Superior temporal gyrus (tissue), 1 donor: ENCODE measurements around the gene GRIN2D.

Experiments used
- DNase-seq: peaks from one replicate; pipeline ENCODE4 v3.0.0-alpha.2; 2016; ENCODE audit errors: extremely low spot score

The GRIN2D gene

DNA sequence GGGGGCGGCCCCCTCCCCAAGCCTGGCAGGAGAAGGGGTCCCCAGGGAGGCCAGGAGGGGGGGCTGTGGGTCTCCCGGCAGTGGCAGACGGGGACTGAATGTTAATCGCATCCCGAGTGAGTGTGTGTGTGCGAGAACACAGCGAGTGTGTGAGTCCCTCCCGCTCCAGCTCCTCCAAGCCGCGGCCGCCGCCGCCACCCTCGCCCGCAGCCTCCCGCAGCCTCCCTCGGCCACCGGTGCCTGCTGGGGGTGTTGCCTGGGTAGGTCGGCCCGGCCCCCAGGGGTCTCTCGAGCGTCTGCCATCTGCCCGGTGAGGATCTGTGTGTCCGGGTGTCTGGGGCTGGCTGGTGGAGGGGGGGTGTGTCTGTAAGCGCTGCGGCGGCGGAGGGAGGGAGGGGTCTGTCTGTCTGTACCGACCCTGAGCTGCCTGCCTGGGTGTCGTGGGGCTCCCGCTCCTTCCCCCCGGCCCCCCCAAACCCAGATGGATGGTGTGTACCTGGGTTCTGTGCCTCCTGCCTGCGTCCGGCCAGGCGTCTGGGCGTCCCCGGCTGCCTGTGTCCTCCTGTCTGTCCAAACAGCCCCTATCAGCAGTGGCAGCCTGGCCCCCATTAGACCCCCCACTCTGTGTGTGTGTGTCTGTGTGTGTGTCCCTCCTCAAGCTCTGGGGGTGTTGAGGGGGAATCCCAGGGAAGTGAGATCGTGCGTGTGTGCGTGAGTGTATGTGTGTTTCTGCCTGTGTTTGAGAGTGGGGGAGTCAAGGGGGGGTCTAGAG is at the start of gene GRIN2D:
GRIN2D (plus strand) TSS at position 110 of the 772 bp plus-strand sequence. CDS start 4,725 bp downstream, outside the sequence.
- no peak for DNase-seq

DNA sequence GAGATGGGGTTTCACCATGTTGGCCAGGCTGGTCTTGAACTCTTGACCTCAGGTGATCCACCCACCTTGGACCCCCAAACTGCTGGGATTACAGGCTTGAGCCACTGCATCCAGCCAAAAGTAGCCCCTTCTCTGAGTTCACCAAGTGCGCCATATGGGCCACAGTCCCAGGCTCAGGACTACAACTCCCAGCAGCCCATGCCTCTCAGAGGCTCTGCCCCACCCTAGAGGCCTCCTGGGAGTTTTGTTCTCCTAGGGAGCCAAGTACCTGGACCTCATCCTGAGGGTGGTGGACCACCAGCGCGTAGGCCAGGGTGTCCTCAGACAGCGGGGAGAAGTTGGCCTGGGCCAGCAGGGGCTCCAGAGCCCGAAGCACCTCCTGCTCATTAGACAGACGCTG is 48.6 kb upstream of the GRIN2D start:
- DNase-seq, result no peak

DNA sequence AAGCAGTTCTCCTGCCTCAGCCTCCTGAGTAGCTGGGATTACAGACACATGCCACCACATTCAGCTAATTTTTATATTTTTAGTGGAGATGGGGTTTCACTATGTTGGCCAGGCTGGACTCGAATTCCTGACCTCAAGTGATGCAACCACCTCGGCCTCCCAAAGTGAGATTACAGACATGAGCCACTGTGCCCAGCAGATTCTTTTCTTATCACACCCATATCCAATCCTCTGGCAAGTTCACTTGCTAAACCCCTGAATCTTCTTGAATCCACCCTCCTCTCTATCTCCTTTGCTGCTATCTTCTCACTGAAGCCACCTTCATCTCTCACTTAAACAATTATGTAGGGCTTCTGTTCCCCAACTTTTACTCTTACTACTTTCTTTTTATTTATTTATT is 47.3 kb upstream of the GRIN2D start:
- no peak for DNase-seq

DNA sequence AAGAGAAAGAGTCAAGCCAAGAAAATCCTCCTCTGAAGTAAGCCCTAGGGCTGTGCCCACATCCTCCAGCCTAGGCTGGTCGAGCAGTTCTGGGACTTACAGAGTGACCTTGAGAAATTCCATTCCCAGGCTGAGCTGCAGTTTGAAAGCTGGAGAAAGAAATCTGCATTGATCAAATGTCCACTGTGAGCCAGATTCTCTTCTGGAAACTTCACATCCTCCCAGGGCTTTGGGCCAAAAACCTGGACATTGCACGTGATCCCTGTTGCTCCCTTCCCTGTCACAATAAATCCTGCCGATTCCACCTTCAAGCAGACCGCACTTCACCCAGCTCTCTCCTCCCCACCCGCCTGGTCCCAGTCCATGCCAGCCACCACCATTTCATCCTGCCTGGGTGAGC is 45.4 kb upstream of the GRIN2D start:
- no peak for DNase-seq

DNA sequence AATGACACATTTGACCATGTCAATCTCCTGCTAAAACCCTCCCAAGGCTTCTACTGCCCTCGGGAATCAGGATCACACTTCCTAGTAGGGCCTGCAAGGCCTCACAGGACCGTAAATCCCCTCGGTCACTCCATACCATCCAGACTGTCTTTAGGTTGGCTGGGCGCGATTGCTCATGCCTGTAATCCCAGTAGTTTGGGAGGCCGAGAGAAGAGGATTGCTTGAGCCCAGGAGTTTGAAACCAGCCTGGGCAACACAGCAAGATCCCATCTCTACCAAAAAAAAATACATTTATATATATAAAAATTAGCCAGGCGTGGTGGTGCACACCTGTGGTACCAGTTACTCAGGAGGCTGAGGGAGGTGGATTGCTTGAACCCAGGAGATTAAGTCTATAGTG is 44.7 kb upstream of the GRIN2D start:
- DNase-seq, result no peak

DNA sequence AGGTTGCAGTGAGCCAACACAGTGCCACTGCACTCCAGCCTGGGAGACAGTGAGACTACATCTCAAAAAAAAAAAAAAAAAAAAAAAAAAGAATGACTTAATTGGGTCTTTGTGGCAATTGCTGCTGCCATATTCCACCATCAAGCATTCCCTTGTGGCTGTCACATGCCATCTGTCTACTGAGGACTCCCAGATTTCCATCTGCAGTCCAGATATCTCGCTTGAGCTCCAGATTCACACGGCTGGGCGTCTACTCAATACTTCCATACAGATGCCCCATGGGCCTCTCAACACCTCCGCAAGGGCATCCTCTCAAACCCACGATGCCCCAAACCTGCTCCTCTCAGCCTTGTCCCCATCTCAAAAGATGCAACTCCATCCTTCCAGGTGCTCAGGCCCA is 42.6 kb upstream of the GRIN2D start:
- DNase-seq, result no peak

DNA sequence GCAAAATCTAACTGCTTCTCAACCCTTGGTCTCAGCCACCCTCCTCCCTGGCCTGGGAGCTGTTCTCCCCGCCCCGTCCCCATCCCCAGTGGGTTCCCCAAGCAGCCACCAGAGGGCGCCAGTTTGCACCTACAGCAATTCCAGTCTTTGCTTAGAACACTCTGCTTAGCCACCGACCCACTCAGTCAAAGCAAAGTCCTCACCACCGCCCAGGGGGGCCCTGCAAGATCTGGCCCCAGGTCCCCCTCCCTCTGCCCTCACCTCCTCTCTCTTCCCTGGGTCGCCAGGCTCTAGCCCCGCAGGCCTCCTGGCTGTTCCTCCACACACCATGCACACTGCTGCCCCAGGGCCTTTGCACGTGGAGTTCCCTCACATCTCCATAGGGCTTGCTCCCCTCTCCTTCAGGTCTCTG is 42.1 kb upstream of the GRIN2D start:
- DNase-seq, result peak; percentile 19

DNA sequence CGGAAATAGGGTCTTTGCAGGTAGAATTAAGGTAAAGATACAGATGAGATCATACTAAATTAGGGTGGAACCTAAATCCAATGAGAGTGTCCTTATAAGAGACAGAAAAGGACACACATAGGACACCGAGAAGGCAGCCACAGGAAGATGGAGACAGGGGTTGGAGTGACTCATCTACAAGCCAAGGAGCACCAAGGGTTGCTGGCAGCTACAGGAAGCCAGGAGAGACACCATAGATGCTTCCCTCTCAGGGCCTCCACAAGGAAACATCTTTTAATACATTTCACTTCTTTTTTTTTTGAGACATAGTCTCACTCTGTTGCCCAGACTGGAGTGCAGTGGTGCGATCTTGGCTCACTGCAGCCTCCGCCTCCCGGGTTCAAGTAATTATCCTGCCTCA is 39.8 kb upstream of the GRIN2D start:
- DNase-seq, result no peak

DNA sequence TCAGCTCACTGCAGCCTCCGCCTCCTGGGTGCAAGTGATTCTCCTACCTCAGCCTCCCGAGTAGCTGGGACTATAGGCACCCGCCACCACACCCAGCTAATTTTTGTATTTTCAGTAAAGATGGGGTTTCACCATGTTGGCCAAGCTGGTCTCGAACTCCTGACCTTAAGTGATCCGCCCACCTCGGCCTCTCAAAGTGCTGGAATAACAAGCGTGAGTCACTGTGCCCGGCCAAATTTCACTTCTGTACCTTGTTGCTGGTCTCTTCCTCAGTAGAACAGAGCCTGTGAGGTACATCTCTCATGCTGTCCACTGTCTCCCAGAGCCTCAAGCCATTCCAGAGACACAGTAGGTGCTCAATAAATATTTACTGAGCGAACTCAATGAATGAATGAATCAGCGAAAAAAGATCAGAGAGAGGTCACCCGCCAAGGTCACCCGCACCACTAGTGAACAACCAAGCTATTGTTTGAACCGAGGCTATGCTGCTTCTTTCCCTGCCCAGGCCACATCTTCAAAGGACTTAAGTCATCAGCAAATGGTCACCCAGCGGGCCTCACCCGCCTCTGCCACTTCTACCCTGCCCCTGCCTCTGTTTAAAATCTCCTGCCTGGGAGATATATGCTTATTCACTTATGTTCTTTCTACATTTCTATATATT is 39.0 kb upstream of the GRIN2D start:
- DNase-seq, result no peak

DNA sequence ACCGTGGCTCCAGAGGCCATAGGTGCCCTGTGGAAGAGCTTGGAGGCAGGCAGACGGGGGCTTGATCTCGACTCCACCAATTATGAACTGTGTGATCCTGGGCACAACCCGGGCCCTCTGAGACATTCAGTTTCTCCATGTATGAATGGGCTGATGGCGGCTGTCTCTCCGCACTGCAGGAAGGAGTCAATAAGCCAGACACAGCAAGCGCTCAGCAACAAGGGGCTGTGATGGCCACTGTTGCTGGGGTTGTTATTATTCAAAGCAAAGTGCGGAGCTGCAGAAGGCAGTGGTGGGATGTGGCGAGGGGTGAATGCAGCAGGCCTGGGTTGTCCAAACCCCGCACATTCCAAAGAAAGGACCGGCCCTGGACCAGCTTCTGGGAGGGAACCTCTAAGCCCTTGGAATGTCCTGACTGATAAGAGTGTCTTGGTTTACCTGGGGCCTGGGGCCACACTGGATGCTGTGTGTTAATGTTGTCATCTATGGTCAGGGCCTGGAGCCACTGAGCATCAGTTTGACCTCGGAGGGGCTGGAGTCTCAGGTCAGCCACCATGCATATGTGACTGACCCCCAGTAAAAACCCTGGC is 38.0 kb upstream of the GRIN2D start:
- no peak for DNase-seq

DNA sequence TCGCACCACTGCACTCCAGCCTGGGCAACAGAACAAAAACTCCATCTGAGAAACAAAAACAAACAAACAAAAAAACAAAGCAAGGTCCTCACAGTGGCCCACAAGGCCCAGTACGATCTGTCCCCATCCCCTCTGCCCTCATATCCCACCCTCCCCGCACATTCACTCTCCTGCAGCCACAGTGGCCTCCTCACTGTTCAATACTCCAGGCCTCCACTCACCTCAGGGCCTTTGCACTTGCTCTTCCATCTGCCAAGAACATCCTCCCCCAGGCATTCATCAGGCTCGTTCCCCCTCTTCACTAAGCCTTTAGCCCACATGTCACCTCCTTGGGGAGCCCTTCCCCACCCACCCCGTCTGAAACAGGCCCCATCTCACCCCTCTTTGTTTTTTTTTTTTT is 34.3 kb upstream of the GRIN2D start:
- no peak for DNase-seq

DNA sequence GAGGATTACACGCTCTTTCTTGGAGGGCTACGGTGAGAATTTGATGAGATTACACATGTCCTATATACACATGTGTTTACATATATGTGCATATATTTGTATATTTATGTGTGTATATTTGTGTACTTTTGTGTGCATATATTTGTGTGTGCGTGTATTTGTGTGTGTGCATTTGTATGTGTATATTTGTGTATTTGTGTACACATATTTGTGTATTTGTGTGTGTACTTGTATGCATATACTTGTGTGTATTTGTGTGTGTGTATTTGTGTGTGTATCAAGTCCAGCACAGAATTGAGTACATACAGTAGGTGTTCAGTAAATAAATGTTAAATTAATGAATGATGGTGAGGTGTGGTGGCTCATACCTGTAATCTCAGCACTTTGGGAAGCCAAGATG is 31.6 kb upstream of the GRIN2D start:
- no peak for DNase-seq

DNA sequence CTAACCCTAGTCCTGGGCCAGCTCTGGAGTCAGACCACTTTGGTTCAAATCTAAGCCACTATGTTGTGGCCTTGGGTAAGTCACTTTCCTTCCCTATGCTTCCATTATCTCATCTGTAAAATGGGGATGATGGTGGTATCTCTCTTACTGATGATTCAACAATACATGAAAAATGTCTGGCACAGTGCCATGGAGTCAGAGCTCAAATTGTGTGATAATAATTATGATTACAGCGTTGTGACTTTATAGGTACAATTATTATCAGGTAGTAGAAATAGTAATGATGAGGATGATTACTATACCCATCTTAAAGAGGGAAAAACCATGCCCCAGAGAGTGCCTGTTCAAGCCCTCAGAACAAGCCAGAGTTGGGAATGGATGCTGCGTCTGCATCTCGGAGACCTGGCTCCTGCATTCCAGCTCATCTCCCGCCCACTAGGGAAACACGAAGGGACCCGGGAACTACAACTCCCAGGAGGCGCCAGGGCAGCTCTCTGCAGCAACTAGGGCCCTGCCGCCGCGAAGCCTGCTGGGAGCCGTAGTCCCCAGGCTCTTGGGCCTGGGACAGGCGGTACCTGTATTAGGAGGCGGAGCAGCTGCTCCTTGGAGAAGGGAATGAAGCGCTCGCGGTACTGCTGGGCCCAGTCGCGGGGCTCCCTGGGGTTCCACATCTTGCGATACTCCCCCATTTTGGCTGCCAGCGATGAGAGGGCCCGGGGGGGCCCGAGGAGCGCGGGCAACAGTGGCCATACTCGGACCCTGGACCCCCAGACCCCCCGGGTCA is 30.6 kb upstream of the GRIN2D start:
- DNase-seq, result peak; percentile 96

DNA sequence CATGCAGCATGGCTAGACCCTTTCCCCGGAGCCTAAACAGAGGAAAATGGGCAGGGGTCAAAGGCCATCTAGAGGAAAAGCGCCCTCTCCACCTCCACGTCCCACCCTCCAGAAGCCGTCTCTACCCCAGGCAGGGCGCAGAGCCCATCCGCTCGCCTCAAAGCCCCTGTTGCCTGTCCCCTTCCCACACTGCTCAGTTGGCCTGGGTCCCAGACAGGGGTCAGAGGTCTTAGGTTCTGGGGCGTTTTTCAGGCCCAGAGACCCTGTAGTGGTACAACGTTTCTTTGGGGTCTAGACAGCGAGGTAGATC is 30.0 kb upstream of the GRIN2D start:
- no peak for DNase-seq

DNA sequence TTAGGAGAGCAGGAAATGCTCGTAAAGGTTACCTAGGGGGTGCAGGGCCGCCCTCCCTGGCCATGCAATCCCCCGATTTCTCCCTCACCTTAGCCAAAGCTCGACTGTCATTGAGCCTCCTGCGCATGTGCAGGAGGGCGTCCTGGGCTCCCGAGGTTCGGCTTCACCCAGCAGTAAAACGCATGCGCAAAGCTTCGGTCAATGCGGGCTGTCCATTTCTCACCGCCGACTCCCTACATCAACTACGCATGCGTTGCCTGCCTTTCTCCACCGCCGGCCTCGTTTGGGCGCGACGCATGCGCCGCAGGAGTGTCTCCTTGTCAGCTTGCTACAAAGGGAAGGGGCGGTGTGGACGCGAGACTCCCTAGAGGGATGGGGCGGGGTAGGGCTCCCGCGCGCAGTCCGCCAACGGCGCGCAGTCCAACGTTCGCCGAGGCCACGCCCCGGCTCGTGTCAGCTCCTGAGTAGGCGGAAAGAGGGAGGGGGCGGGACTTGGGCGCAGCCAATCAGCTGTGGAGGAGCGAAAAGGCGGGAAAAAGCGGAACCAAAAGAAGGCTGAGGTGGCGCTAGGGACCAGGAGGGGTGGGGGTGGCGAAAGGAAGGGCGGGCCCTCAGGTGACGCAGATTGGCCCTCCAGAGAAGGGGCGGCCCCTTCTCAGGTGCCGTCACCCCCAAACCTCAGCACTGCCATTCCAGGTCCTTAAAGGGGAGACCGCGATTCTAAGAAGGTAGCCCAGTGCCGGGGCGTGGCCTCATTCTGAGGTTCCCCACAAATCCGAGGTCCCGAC is 29.5 kb upstream of the GRIN2D start, which contains the start of the genes SYNGR4 and TMEM143:
SYNGR4 (plus strand) TSS at position 558 of the 788 bp plus-strand sequence. CDS start 1,476 bp downstream, outside the sequence.
TMEM143 (minus strand) TSS at position 131 of the 788 bp plus-strand sequence; CDS start at position 111, 20 bp downstream.
- peak; percentile 100 for DNase-seq

DNA sequence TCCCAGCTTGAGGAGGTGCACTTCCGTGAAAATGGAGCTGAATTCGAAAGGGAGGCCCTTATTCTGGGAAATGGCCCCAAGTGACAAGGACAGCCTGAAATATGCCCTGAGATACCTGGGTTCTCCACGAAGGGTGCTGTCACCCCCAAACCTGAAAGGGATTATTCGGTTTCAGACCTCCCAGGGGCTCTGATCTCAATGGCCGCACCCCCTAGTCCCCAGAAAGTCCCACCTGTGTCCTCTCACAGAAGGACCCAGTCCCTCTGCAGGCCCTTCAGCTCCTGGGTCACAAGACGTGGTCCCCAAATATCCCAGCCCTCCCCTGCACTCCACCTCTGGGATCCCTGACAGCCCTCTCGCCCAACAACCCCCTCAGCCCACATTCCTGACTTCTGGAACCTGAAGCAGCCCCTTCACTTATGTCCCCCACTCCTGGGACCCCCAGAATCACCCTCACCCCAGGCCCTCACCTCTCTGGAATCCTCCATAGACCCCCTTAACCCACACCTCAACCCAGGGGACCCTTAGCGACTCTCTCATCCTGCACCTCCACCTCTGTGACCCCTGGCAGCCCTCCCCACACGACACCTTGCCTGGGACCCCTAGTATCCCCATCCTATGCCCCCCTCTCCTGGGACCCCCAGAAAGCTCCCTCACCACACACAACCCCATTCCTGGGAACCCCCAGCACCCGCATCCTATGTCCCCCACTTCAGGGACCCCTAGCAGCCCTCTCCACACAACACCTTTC is 28.7 kb upstream of the GRIN2D start:
- DNase-seq, result no peak

DNA sequence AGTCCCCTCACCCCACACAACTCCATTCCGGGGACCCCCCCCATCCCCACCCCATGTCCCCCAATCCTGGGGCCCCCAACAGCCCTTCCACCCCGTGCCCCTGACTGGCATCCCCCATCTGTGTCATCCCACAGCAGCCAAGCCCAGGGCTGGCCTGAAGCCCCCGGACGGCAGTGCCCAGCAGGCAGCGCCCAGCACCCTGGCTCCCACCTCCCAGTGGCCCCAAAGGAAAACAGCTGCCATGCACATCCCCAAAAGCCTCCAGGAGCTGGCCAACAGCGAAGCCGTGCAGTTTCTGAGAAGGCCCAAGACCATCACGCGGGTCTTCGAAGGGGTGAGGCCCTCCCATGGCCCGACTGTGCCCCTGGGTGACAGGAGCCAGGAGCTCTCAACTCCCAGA is 27.9 kb upstream of the GRIN2D start:
- no peak for DNase-seq

DNA sequence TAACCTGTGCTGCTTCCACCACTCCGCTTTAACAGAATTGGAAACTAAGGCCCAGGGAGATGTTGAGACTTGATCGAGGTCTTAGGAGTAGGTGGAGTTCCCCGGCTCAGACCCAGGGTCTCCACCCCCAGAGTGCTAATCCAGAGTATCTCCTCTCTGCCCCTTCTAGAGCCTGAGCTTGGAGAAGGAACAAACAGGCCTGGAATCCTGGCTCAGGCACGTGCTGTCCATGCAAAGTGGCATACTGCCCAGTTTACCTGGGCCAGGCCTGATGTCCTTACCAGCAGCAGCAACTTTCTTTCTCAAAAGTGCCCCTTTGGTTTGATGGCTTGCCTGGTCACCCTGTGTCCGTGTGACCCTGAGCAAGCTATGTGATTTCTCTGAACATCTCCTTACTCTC is 25.6 kb upstream of the GRIN2D start:
- DNase-seq, result no peak

DNA sequence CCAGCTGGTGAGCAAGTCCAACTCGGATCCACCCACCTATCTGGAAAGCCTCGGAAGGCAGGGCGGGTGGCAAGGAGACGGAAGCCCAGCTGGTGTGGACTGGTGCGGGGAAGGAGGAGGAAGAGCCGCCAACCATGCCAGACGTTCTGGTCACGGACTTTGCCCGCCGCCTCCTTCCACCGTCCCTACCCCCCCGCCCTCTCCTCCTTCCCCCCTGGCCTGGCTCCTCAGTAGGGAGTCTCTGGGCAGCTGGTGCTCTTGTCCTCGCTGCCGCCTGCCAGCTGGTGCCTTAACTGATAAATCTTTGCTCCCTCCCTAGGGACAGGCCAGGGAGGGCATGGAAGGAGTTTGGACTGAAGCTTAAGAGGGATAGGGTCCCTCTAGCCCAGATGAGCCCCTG is 24.5 kb upstream of the GRIN2D start:
- no peak for DNase-seq

DNA sequence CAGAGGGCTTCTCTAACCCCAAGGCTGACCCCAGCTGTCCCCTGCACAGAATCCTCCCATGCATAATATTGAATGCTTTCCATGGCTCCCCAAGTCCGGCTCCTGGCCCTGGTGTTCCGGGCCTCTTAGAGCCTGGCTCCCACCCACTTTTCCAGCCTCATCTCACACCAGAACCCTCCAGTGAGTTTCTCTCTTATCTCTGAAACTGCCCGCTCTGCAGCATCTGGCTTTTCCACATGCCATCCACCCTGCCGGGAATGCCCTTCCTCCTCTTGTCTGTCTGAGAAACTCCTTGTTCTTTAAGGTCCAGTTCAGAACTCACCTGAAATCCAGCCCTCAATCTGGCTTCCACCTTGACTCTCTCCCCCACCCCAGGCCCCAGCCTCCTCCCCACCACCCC is 22.5 kb upstream of the GRIN2D start:
- DNase-seq, result no peak

DNA sequence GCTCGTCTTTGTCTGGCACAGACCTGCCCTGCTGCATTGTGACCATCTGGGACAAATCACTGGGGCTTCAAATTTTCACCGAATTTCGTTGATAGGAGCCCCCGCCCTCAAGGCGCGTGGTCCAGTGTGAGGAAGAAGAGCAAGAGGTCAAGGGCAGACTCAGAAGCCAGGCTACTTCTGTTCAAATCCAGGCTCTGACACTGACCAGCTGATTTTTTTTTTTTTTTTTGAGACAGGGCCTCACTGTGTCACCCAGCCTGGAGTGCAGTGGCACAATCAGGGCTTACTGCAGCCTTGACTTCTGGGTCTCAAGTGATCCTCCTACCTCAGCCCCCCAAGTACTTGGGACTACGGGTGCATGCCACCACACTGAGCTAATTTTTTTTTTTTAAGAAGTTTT is 22.1 kb upstream of the GRIN2D start:
- no peak for DNase-seq
